ENCODE results near the gene RHOV. TPM values are rescaled to one million over a fixed set of nuclear protein-coding genes. Genes with fewer than 3 reads are reported as not detected.

RHOV gene
- total and polyA plus RNA-seq, 7 donors = 0.10 to 0.23 TPM; not detected in 5

DNA sequence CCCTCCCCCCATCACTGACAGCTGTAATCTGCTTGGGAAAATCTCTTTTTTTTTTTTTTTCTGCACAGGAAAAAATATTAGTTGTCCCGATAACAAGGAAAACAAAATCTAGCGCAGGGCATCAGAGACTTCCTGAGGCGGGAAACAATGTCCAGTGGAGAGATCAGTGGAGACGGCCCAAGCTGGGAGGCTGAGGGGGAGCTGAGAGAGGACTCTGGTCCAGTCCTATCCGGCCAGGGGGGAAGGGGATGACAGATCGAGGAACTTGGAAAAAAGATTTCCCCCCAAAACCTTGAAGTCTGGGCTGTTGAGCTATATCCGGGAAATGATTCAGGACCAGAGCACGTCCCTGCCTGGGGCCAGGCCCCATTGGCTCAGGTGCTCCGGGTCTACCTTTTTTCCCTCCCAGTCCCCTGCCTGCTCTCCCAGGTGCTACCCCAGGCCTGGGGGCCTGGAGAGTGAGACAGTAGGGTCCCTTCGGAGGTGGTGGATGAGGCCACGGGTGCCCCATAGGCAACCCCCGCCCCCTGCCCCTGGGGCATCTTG, 41.2 kb upstream of the RHOV start:
- no peak overlapping the region for H3K4me3 ChIP-seq
- ATAC-seq = no peak
- intact Hi-C loops (cut with DNase I) = no loop called here
- WGBS, 3 donors = 81 to 86% (median 85%) methylated on average over 11 to 12 of the region's 12 CpGs
- H3K36me3 ChIP-seq (ENCODE audit: insufficient read depth in 1 of 2, low read depth in 1 of 2) = no peaks in the 10 kb centered on the region
- TF ChIP-seq CTCF (IDR thresholded peaks at IDR 0.05) = no peak
- no peaks in the 10 kb centered on the region for H3K9me3 ChIP-seq
- no peaks in the 10 kb centered on the region for H3K27me3 ChIP-seq (ENCODE audit: insufficient read depth in 3 of 3, low read length in 2 of 3)
- peaks cover 3% of the 10 kb centered on the region for H3K4me1 ChIP-seq
- no peak for DNase-seq
- H3K27ac ChIP-seq = peak overlapping the region; percentile 30

DNA sequence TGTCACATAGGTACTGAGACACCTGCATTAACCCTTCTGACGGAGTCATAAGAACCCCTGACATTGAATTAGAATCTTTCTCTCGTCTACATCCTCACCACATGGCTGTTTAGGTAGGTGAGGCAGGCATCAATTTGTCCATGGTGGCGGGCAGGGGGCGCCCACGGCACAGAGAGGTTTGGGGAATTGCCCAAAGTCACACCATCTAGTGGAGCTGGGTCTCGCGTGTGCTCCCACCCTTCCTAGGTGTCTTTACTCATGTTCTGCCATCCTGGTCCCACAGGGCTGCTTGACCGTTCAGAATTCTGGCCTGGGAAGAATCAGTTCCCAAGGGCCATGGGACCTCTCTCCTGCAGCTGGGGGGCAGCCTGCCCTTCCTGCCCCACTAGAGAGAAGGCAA, 40.5 kb upstream of the RHOV start:
- no peak for DNase-seq
- Histone ChIP-seq H3K9me3 (no peaks in the 10 kb centered on the region), H3K4me3 (no peak overlapping the region), H3K36me3 (ENCODE audit: insufficient read depth in 1 of 2, low read depth in 1 of 2) (no peaks in the 10 kb centered on the region), H3K4me1 (peaks cover 10% of the 10 kb centered on the region), H3K27me3 (ENCODE audit: insufficient read depth in 3 of 3, low read length in 2 of 3) (no peaks in the 10 kb centered on the region), H3K27ac (no peak overlapping the region)
- WGBS, 3 donors = 84 to 88% (median 85%) methylated on average over 8 of the region's 8 CpGs
- no peak for TF ChIP-seq CTCF (IDR thresholded peaks at IDR 0.05)
- intact Hi-C loops (cut with DNase I) = no loop called here
- ATAC-seq = no peak

DNA sequence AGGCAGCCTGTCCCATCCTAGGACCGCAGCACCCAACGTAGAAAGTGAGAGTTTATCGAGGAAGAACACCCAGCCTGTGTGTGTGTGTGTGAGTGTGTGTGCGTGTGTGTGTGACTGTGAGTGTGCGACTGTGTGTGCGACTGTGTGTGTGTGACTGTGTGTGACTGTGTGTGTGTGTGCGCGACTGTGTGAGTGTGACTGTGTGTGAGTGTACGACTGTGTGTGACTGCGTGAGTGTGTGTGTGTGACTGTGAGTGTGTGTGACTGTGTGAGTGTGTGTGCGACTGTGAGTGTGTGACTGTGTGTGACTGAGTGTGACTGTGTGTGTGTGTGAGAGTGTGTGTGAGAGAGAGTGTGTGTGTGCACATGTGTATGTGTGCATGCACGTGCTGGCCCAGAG, 40.0 kb upstream of the RHOV start:
- intact Hi-C loops (cut with DNase I) = no loop called here
- DNase-seq (no peak), ATAC-seq (no peak)
- Histone ChIP-seq H3K4me1 (peaks cover 15% of the 10 kb centered on the region), H3K27me3 (ENCODE audit: insufficient read depth in 3 of 3, low read length in 2 of 3) (no peaks in the 10 kb centered on the region), H3K9me3 (no peaks in the 10 kb centered on the region), H3K36me3 (ENCODE audit: insufficient read depth in 1 of 2, low read depth in 1 of 2) (no peaks in the 10 kb centered on the region), H3K4me3 (no peak overlapping the region), H3K27ac (no peak overlapping the region)
- WGBS, 3 donors = 95 to 96% (median 96%) methylated on average over 12 of the region's 12 CpGs
- TF ChIP-seq CTCF (IDR thresholded peaks at IDR 0.05) = no peak

DNA sequence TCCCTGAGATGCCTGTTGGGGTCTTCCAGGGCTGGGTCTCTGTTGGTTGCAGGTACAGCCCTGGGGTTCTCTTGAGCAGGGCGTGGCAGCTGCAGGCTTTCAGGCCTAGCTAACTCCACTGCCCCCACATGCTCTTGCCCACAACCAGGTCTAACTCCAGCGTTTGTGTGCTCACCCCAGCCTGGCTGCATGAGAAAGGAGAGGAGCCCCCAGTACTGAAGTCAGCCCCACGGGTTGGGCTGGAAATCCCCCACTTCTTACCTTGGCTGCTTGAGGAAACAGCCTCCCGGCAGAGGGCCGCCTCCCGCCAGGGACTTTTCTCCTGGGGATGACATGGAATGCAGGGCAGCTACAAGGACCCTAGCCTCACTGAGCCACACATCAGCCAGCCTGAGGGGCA, 38.4 kb upstream of the RHOV start:
- no peak for DNase-seq
- 57 to 87% (median 81%) methylated on average over 6 of the region's 6 CpGs for WGBS, 3 donors

More for the DNA sequence above, 38.4 kb upstream of the RHOV start:
- ATAC-seq = no peak
- H3K4me3 ChIP-seq = no peak overlapping the region
- H3K4me1 ChIP-seq = peaks cover 28% of the 10 kb centered on the region
- intact Hi-C loops (cut with DNase I) = loop anchor here in 1 of 2 donors (1.0 kb wide), 1 partner anchor 10 kb away; no protein-coding TSS in a partner anchor
- no peaks in the 10 kb centered on the region for H3K36me3 ChIP-seq (ENCODE audit: insufficient read depth in 1 of 2, low read depth in 1 of 2)
- H3K9me3 ChIP-seq = no peaks in the 10 kb centered on the region
- TF ChIP-seq CTCF (IDR thresholded peaks at IDR 0.05) = no peak
- no peaks in the 10 kb centered on the region for H3K27me3 ChIP-seq (ENCODE audit: insufficient read depth in 3 of 3, low read length in 2 of 3)
- H3K27ac ChIP-seq = no peak overlapping the region

All from psoas muscle (tissue), 8 donors.